Measurements from ENCODE around the gene DTHD1. TPM values are rescaled to one million over a fixed set of nuclear protein-coding genes. Genes with fewer than 3 reads are reported as not detected.

The DTHD1 gene
- total and polyA plus RNA-seq, 2 donors from 2014 or later = 1.4 TPM; not detected in 1

- no peak overlapping the region for H3K27ac ChIP-seq (ENCODE audit: low read depth in 2 of 2, low read length in 2 of 2)
- TF ChIP-seq, protein P1, sequence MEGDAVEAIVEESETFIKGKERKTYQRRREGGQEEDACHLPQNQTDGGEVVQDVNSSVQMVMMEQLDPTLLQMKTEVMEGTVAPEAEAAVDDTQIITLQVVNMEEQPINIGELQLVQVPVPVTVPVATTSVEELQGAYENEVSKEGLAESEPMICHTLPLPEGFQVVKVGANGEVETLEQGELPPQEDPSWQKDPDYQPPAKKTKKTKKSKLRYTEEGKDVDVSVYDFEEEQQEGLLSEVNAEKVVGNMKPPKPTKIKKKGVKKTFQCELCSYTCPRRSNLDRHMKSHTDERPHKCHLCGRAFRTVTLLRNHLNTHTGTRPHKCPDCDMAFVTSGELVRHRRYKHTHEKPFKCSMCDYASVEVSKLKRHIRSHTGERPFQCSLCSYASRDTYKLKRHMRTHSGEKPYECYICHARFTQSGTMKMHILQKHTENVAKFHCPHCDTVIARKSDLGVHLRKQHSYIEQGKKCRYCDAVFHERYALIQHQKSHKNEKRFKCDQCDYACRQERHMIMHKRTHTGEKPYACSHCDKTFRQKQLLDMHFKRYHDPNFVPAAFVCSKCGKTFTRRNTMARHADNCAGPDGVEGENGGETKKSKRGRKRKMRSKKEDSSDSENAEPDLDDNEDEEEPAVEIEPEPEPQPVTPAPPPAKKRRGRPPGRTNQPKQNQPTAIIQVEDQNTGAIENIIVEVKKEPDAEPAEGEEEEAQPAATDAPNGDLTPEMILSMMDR (IDR thresholded peaks at IDR 0.05; ENCODE audit: borderline replicate concordance, extremely low read depth, insufficient read depth) = no peak
- H3K9ac ChIP-seq (ENCODE audit: low read length in 3 of 3) = no peak overlapping the region
- no peaks in the 10 kb centered on the region for H3K4me1 ChIP-seq (ENCODE audit: control insufficient read depth in 2 of 3, insufficient read depth in 2 of 3, low read depth in 1 of 3, low read length in 3 of 3)
- no peaks in the 10 kb centered on the region for H3K36me3 ChIP-seq (ENCODE audit: control insufficient read depth in 2 of 3, insufficient read depth in 3 of 3, low read length in 3 of 3)
- intact Hi-C loops (cut with DNase I) = no loop called here
- FAIRE-seq (no peak), DNase-seq (no peak)
- no peaks in the 10 kb centered on the region for H3K27me3 ChIP-seq (ENCODE audit: control insufficient read depth, insufficient read depth, low read length)
- no peak overlapping the region for H3K4me3 ChIP-seq (ENCODE audit: low read length in 3 of 3)
- no peaks in the 10 kb centered on the region for H3K9me3 ChIP-seq (ENCODE audit: control insufficient read depth in 2 of 3, insufficient read depth in 1 of 3, low read length in 3 of 3)
These were observed 8.1 kb upstream of the DTHD1 start for GRCh38 chr4:36273276-36273675.

GRCh38 chr4:36274158-36274557 is 7.3 kb upstream of the DTHD1 start:
- no peaks in the 10 kb centered on the region for H3K9me3 ChIP-seq (ENCODE audit: control insufficient read depth in 2 of 3, insufficient read depth in 1 of 3, low read length in 3 of 3)
- H3K4me3 ChIP-seq (ENCODE audit: low read length in 3 of 3) = no peak overlapping the region
- TF ChIP-seq, protein P1 (IDR thresholded peaks at IDR 0.05; ENCODE audit: borderline replicate concordance, extremely low read depth, insufficient read depth) = no peak
- intact Hi-C loops (cut with DNase I) = no loop called here
- no peak overlapping the region for H3K9ac ChIP-seq (ENCODE audit: low read length in 3 of 3)
- H3K27me3 ChIP-seq (ENCODE audit: control insufficient read depth, insufficient read depth, low read length) = no peaks in the 10 kb centered on the region
- H3K27ac ChIP-seq (ENCODE audit: low read depth in 2 of 2, low read length in 2 of 2) = no peak overlapping the region
- H3K4me1 ChIP-seq (ENCODE audit: control insufficient read depth in 2 of 3, insufficient read depth in 2 of 3, low read depth in 1 of 3, low read length in 3 of 3) = no peaks in the 10 kb centered on the region
- H3K36me3 ChIP-seq (ENCODE audit: control insufficient read depth in 2 of 3, insufficient read depth in 3 of 3, low read length in 3 of 3) = no peaks in the 10 kb centered on the region
- DNase-seq = no peak
- no peak for FAIRE-seq

- no peak overlapping the region for H3K9ac ChIP-seq (ENCODE audit: low read length in 3 of 3)
- no peaks in the 10 kb centered on the region for H3K36me3 ChIP-seq (ENCODE audit: control insufficient read depth in 2 of 3, insufficient read depth in 3 of 3, low read length in 3 of 3)
- H3K4me1 ChIP-seq (ENCODE audit: control insufficient read depth in 2 of 3, insufficient read depth in 2 of 3, low read depth in 1 of 3, low read length in 3 of 3) = no peaks in the 10 kb centered on the region
- H3K27ac ChIP-seq (ENCODE audit: low read depth in 2 of 2, low read length in 2 of 2) = no peak overlapping the region
- DNase-seq = no peak
- TF ChIP-seq, protein P1 (IDR thresholded peaks at IDR 0.05; ENCODE audit: borderline replicate concordance, extremely low read depth, insufficient read depth) = no peak
- intact Hi-C loops (cut with DNase I) = no loop called here
- no peaks in the 10 kb centered on the region for H3K9me3 ChIP-seq (ENCODE audit: control insufficient read depth in 2 of 3, insufficient read depth in 1 of 3, low read length in 3 of 3)
- no peak overlapping the region for H3K4me3 ChIP-seq (ENCODE audit: low read length in 3 of 3)
- no peaks in the 10 kb centered on the region for H3K27me3 ChIP-seq (ENCODE audit: control insufficient read depth, insufficient read depth, low read length)
- FAIRE-seq = no peak
These were observed 3.9 kb upstream of the DTHD1 start for GRCh38 chr4:36277533-36277932.

DNA sequence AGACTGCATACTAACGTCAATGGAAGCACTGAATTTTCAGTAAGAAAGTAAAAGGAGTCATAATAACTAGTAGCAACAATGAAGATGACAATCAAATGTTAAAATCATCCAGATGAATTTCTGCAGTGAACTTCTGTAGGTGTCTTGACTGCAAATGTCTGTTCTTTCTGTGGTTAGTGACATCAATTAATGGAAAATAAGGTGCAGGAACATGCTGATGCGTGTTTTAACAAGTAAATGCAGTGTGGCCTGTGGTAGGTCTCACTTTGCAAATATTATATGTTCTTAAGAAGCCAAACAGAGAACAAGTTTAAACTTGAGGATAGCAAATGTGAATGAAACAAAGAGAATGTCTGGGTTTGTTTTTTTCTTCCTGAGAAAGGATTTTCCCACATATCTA is 2.6 kb upstream of the DTHD1 start:
- TF ChIP-seq, protein P1 (IDR thresholded peaks at IDR 0.05; ENCODE audit: borderline replicate concordance, extremely low read depth, insufficient read depth) = no peak
- DNase-seq (no peak), FAIRE-seq (no peak)
- H3K27me3 ChIP-seq (ENCODE audit: control insufficient read depth, insufficient read depth, low read length) = no peaks in the 10 kb centered on the region
- H3K27ac ChIP-seq (ENCODE audit: low read depth in 2 of 2, low read length in 2 of 2) = no peak overlapping the region
- H3K4me3 ChIP-seq (ENCODE audit: low read length in 3 of 3) = no peak overlapping the region
- no peaks in the 10 kb centered on the region for H3K4me1 ChIP-seq (ENCODE audit: control insufficient read depth in 2 of 3, insufficient read depth in 2 of 3, low read depth in 1 of 3, low read length in 3 of 3)
- H3K9ac ChIP-seq (ENCODE audit: low read length in 3 of 3) = no peak overlapping the region
- no peaks in the 10 kb centered on the region for H3K36me3 ChIP-seq (ENCODE audit: control insufficient read depth in 2 of 3, insufficient read depth in 3 of 3, low read length in 3 of 3)
- H3K9me3 ChIP-seq (ENCODE audit: control insufficient read depth in 2 of 3, insufficient read depth in 1 of 3, low read length in 3 of 3) = no peaks in the 10 kb centered on the region
- intact Hi-C loops (cut with DNase I) = no loop called here

Measured in kidney (tissue), 14 donors.